Measurements from ENCODE around the gene PLA2G4B. TPM values are rescaled to one million over a fixed set of nuclear protein-coding genes. Genes with fewer than 3 reads are reported as not detected.

Gene PLA2G4B
- polyA plus RNA-seq, 1 donor (not counting 4 experiments of a cell fraction or from before 2014, with no cell fraction given), result 8.6 TPM

GRCh38 chr15:41789662-41790061 lies 49.0 kb upstream of the PLA2G4B start:
- Histone ChIP-seq H2AFZ (ENCODE audit: control insufficient read depth, low read length) (no peak overlapping the region), H3K9ac (ENCODE audit: control insufficient read depth, extremely low read depth, insufficient read depth, low read length) (no peak overlapping the region), H3K36me3 (ENCODE audit: control insufficient read depth in 2 of 2, extremely low read depth in 1 of 2, insufficient read depth in 2 of 2, low read length in 2 of 2) (peaks cover 8 to 10% of the 10 kb centered on the region in 2 experiments), H3K4me1 (ENCODE audit: control insufficient read depth, extremely low read depth, insufficient read depth, low read length) (peaks cover 70% of the 10 kb centered on the region), H3K9me3 (ENCODE audit: control insufficient read depth, low read depth, low read length) (no peaks in the 10 kb centered on the region), H3K27ac (ENCODE audit: control insufficient read depth, insufficient read depth, low read length) (peak overlapping the region; percentile 59), H3K27me3 (ENCODE audit: control insufficient read depth, extremely low read depth, insufficient read depth, low read length) (no peaks in the 10 kb centered on the region), H3K79me2 (ENCODE audit: control insufficient read depth, insufficient read depth, low read length) (peaks cover 87% of the 10 kb centered on the region), H4K20me1 (ENCODE audit: control insufficient read depth, extremely low read depth, insufficient read depth, low read length) (no peaks in the 10 kb centered on the region), H3K9me1 (ENCODE audit: control insufficient read depth, extremely low read depth, insufficient read depth, low read length) (no peaks in the 10 kb centered on the region), H3K4me2 (ENCODE audit: control insufficient read depth, extremely low read depth, insufficient read depth, low read depth, low read length) (peak overlapping the region; percentile 40), H3K4me3 (ENCODE audit: control insufficient read depth in 2 of 3, extremely low read depth in 1 of 3, insufficient read depth in 2 of 3, low read depth in 1 of 3, low read length in 3 of 3) (no peak overlapping the region)
- FAIRE-seq, result no peak
- no peak for TF ChIP-seq CTCF (optimal IDR thresholded peaks at IDR 0.05 in 1 of 3, IDR thresholded peaks at IDR 0.05 in 1 of 3, conservative IDR thresholded peaks at IDR 0.05 in 1 of 3; ENCODE audit: extremely low read depth in 1 of 3, insufficient read depth in 2 of 3, low read length in 3 of 3)
- TF ChIP-seq EZH2 (IDR thresholded peaks at IDR 0.05; ENCODE audit: low read length), result no peak
- DNase-seq (ENCODE audit: low read depth, low spot score), result no peak
- dilution Hi-C loops (cut with MboI; ENCODE audit: extremely low pct_ligation_motif_present, low sequenced_read_pairs), result no loop called here

- H3K36me3 ChIP-seq (ENCODE audit: control insufficient read depth in 2 of 2, extremely low read depth in 1 of 2, insufficient read depth in 2 of 2, low read length in 2 of 2), result peaks cover 8 to 10% of the 10 kb centered on the region in 2 experiments
- DNase-seq (ENCODE audit: low read depth, low spot score) (no peak), FAIRE-seq (no peak)
- peak overlapping the region; percentile 40 for H3K4me2 ChIP-seq (ENCODE audit: control insufficient read depth, extremely low read depth, insufficient read depth, low read depth, low read length)
- no peak overlapping the region for H2AFZ ChIP-seq (ENCODE audit: control insufficient read depth, low read length)
- peaks cover 71% of the 10 kb centered on the region for H3K4me1 ChIP-seq (ENCODE audit: control insufficient read depth, extremely low read depth, insufficient read depth, low read length)
- H3K4me3 ChIP-seq (ENCODE audit: control insufficient read depth in 2 of 3, extremely low read depth in 1 of 3, insufficient read depth in 2 of 3, low read depth in 1 of 3, low read length in 3 of 3), result no peak overlapping the region
- dilution Hi-C loops (cut with MboI; ENCODE audit: extremely low pct_ligation_motif_present, low sequenced_read_pairs), result no loop called here
- H3K27ac ChIP-seq (ENCODE audit: control insufficient read depth, insufficient read depth, low read length), result peak overlapping the region; percentile 59
- no peaks in the 10 kb centered on the region for H3K27me3 ChIP-seq (ENCODE audit: control insufficient read depth, extremely low read depth, insufficient read depth, low read length)
- no peaks in the 10 kb centered on the region for H3K9me1 ChIP-seq (ENCODE audit: control insufficient read depth, extremely low read depth, insufficient read depth, low read length)
- H3K79me2 ChIP-seq (ENCODE audit: control insufficient read depth, insufficient read depth, low read length), result peaks cover 86% of the 10 kb centered on the region
- H3K9ac ChIP-seq (ENCODE audit: control insufficient read depth, extremely low read depth, insufficient read depth, low read length), result peak overlapping the region; percentile 23
- TF ChIP-seq CTCF (optimal IDR thresholded peaks at IDR 0.05 in 1 of 3, IDR thresholded peaks at IDR 0.05 in 1 of 3, conservative IDR thresholded peaks at IDR 0.05 in 1 of 3; ENCODE audit: extremely low read depth in 1 of 3, insufficient read depth in 2 of 3, low read length in 3 of 3) (no peak), EZH2 (IDR thresholded peaks at IDR 0.05; ENCODE audit: low read length) (no peak)
- H3K9me3 ChIP-seq (ENCODE audit: control insufficient read depth, low read depth, low read length), result no peaks in the 10 kb centered on the region
- H4K20me1 ChIP-seq (ENCODE audit: control insufficient read depth, extremely low read depth, insufficient read depth, low read length), result no peaks in the 10 kb centered on the region
These were observed 48.5 kb upstream of the PLA2G4B start for GRCh38 chr15:41790169-41790568.

All from keratinocyte (primary cell).